NCI-H510A (cell line): ENCODE results near the gene FANCD2OS.
"Not testable (repeated sequence)": the region's sequence is repeated elsewhere in the genome, so short reads cannot be mapped to it uniquely, and the experiment has no call there.

ENCODE experiments used
- DNase-seq: peaks from one replicate; lab custom pipeline; 2025; lab: John Stamatoyannopoulos, UW

The FANCD2OS gene

GRCh38 chr3:10091387-10091786 lies 16.7 kb downstream of the FANCD2OS start:
- DNase-seq, result not testable (repeated sequence)

GRCh38 chr3:10090774-10091173 lies 17.3 kb downstream of the FANCD2OS start:
- not testable (repeated sequence) for DNase-seq

GRCh38 chr3:10090179-10090578 lies 17.9 kb downstream of the FANCD2OS start:
- no peak for DNase-seq

- DNase-seq, result no peak
These were observed 19.8 kb downstream of the FANCD2OS start for GRCh38 chr3:10088256-10088655.

GRCh38 chr3:10085738-10086137 lies 22.3 kb downstream of the FANCD2OS start:
- DNase-seq, result no peak

GRCh38 chr3:10081871-10082270 lies 26.2 kb downstream of the FANCD2OS start:
- no peak for DNase-seq

GRCh38 chr3:10074666-10075065 lies 33.4 kb downstream of the FANCD2OS start:
- no peak for DNase-seq

GRCh38 chr3:10070077-10070476 lies 38.0 kb downstream of the FANCD2OS start:
- not testable (repeated sequence) for DNase-seq

- no peak for DNase-seq
These were observed 53.0 kb downstream of the FANCD2OS start for GRCh38 chr3:10055097-10055496.
